ENCODE results near the gene FTH1.
A peak's percentile ranks its signal among the peaks of the same experiment; 100 is the strongest.
"Not testable (repeated sequence)": the region's sequence is repeated elsewhere in the genome, so short reads cannot be mapped to it uniquely, and the experiment has no call there.

FTH1 gene

GRCh38 chr11:61967116-61967923 is at the start of gene FTH1:
Gene FTH1 (minus strand): TSS chr11:61967634. CDS start chr11:61967425, 209 bp downstream.
- DNase-seq (ENCODE audit: low read depth): peak; percentile 88

GRCh38 chr11:62015615-62016014 is 48.2 kb upstream of the FTH1 start:
- no peak for DNase-seq (ENCODE audit: low read depth)

GRCh38 chr11:62013537-62014476 is 46.4 kb upstream of the FTH1 start:
- peak; percentile 43 for DNase-seq (ENCODE audit: low read depth)

GRCh38 chr11:62012832-62013461 is 45.5 kb upstream of the FTH1 start:
- no peak for DNase-seq (ENCODE audit: low read depth)

GRCh38 chr11:62012451-62012831 is 45.0 kb upstream of the FTH1 start:
- peak; percentile 18 for DNase-seq (ENCODE audit: low read depth)

- DNase-seq (ENCODE audit: low read depth): no peak
Measured at GRCh38 chr11:62011881-62012280, 44.4 kb upstream of the FTH1 start.

GRCh38 chr11:62010935-62011528 is 43.6 kb upstream of the FTH1 start:
- DNase-seq (ENCODE audit: low read depth): no peak

GRCh38 chr11:62008193-62008592 is 40.8 kb upstream of the FTH1 start:
- DNase-seq (ENCODE audit: low read depth): no peak

- DNase-seq (ENCODE audit: low read depth): peak; percentile 86
Measured at GRCh38 chr11:62004473-62004872, 37.0 kb upstream of the FTH1 start.

GRCh38 chr11:62002283-62002682 is 34.8 kb upstream of the FTH1 start:
- not testable (repeated sequence) for DNase-seq (ENCODE audit: low read depth)

- DNase-seq (ENCODE audit: low read depth): no peak
Measured at GRCh38 chr11:62001450-62002191, 34.2 kb upstream of the FTH1 start.

- no peak for DNase-seq (ENCODE audit: low read depth)
Measured at GRCh38 chr11:62000539-62001446, 33.4 kb upstream of the FTH1 start.

- no peak for DNase-seq (ENCODE audit: low read depth)
Measured at GRCh38 chr11:61999141-61999975, 31.9 kb upstream of the FTH1 start.

- no peak for DNase-seq (ENCODE audit: low read depth)
Measured at GRCh38 chr11:61996933-61997332, 29.5 kb upstream of the FTH1 start.

GRCh38 chr11:61994981-61995380 is 27.5 kb upstream of the FTH1 start:
- no peak for DNase-seq (ENCODE audit: low read depth)

- no peak for DNase-seq (ENCODE audit: low read depth)
Measured at GRCh38 chr11:61985869-61986268, 18.4 kb upstream of the FTH1 start.

- DNase-seq (ENCODE audit: low read depth): no peak
Measured at GRCh38 chr11:61983419-61983818, 16.0 kb upstream of the FTH1 start.

- DNase-seq (ENCODE audit: low read depth): no peak
Measured at GRCh38 chr11:61980783-61981541, 13.5 kb upstream of the FTH1 start.

Data from stromal cell of bone marrow (primary cell).